ENCODE measurements around the gene TMC1.

- TF ChIP-seq MAX (IDR thresholded peaks at IDR 0.05; ENCODE audit: low read depth, low read length) (no peak), USF2 (IDR thresholded peaks at IDR 0.05; ENCODE audit: borderline replicate concordance, low read depth, low read length) (no peak)
Observed at GRCh38 chr9:72773570-72773969, 252.2 kb downstream of the TMC1 start.

All from GM12878 (cell line).